Ectodermal cell (in vitro differentiated cells): ENCODE measurements around the gene ANO1.

Experiments used
- H3K27ac ChIP-seq: 2 replicates; pipeline ENCODE4 v1.7.0; 2013; ENCODE audit warnings: mild to moderate bottlenecking, low read depth, low read length; ENCODE audit not compliant: insufficient read depth, poor library complexity, severe bottlenecking
- H3K27me3 ChIP-seq: 2 replicates; pipeline ENCODE4 v1.7.0; 2013; ENCODE audit warnings: mild to moderate bottlenecking, low read length; ENCODE audit not compliant: insufficient read depth, control insufficient read depth, poor library complexity, severe bottlenecking
- H3K36me3 ChIP-seq: one replicate; pipeline ENCODE4 v1.7.0; 2013; ENCODE audit warnings: low read length; ENCODE audit not compliant: control insufficient read depth, insufficient read depth
- H3K4me1 ChIP-seq: one replicate; pipeline ENCODE4 v1.7.0; 2013; ENCODE audit warnings: low read length; ENCODE audit not compliant: control insufficient read depth, insufficient read depth
- H3K4me3 ChIP-seq: 2 replicates; pipeline ENCODE4 v1.7.0; 2013; ENCODE audit warnings: low read depth, low read length, control low read depth; ENCODE audit not compliant: insufficient read depth
- H3K9me3 ChIP-seq: 2 replicates; pipeline ENCODE4 v1.7.0; 2013; ENCODE audit warnings: mild to moderate bottlenecking, low read length, moderate library complexity; ENCODE audit not compliant: control insufficient read depth
- WGBS, 2 experiments: methylation state at CpG; one replicate each; pipeline ENCODE4 v1.1.7; 2013; ENCODE audit warnings: missing lambda C conversion rate in 2 of 2; 5-methylcytosine and 5-hydroxymethylcytosine counted together

ANO1 gene

DNA sequence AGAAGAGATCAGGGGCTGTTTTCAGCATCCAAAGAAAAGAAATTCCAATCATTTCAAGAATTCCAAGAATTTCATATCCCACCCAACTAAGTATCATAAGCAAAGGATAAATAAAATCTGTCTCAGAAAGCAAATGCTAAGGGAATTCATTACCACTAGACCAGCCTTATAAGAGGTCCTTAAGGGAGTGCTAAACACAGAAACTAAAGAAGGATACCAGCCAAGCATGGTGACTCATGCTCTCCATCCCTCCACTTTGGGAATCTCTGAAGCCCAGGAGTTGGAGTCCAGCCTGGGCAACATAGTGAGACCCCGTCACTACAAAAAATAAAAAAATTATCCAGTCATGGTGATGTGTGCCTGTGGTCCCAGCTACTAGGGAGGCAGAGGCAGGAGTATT lies 142.8 kb downstream of the ANO1 start:
- peaks cover 5% of the 10 kb centered on the region for H3K4me1 ChIP-seq
- H3K9me3 ChIP-seq: no peaks in the 10 kb centered on the region
- no peaks in the 10 kb centered on the region for H3K36me3 ChIP-seq
- WGBS, 2 experiments: 100% methylated on average over 1 of the region's 1 CpG
- H3K27ac ChIP-seq: no peak overlapping the region
- no peak overlapping the region for H3K4me3 ChIP-seq
- no peaks in the 10 kb centered on the region for H3K27me3 ChIP-seq

DNA sequence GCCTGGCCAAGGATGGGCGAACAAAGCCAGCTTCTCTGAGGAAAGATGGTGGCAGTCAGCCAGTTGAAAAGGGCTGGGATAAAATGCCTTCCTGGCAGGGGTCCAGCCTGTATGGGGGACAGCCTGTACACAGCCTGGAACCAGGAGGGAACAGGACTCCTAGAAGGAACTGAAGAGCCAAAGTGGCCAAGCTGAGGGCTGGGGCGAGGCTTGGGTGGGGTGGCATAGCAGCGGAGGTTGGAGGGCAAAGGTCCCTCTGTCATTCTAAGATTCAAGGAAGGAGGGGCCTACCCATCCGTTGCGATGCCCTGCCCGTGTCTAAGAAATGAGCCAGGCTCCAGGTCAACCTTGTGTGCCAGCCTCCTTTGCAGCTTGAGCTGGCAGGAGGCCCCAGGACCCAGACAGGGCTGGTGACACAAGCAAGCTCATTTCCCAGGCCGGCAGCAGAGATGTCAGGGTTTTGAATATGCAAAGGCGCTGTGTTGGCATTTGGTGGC lies 147.6 kb downstream of the ANO1 start:
- Histone ChIP-seq H3K4me1 (peaks cover 11% of the 10 kb centered on the region), H3K9me3 (no peaks in the 10 kb centered on the region), H3K27me3 (no peaks in the 10 kb centered on the region), H3K36me3 (no peaks in the 10 kb centered on the region), H3K4me3 (no peak overlapping the region), H3K27ac (no peak overlapping the region)
- 87 to 89% methylated on average over 8 of the region's 8 CpGs for WGBS, 2 experiments

- no peak overlapping the region for H3K4me3 ChIP-seq
- peaks cover 11% of the 10 kb centered on the region for H3K4me1 ChIP-seq
- 57 to 69% methylated on average over 3 of the region's 3 CpGs for WGBS, 2 experiments
- no peak overlapping the region for H3K27ac ChIP-seq
- no peaks in the 10 kb centered on the region for H3K36me3 ChIP-seq
- H3K27me3 ChIP-seq: no peaks in the 10 kb centered on the region
- no peaks in the 10 kb centered on the region for H3K9me3 ChIP-seq
These were observed 148.1 kb downstream of the ANO1 start for GRCh38 chr11:70226183-70226582.

- H3K36me3 ChIP-seq: no peaks in the 10 kb centered on the region
- H3K4me3 ChIP-seq: no peak overlapping the region
- H3K27me3 ChIP-seq: no peaks in the 10 kb centered on the region
- no peaks in the 10 kb centered on the region for H3K9me3 ChIP-seq
- peaks cover 11% of the 10 kb centered on the region for H3K4me1 ChIP-seq
- WGBS, 2 experiments: 71 to 73% methylated on average over 9 of the region's 9 CpGs
- H3K27ac ChIP-seq: no peak overlapping the region
These were observed 148.8 kb downstream of the ANO1 start for GRCh38 chr11:70226967-70227366.

- WGBS, 2 experiments: 90 to 93% methylated on average over 10 of the region's 10 CpGs
- no peaks in the 10 kb centered on the region for H3K36me3 ChIP-seq
- no peak overlapping the region for H3K4me3 ChIP-seq
These were observed 151.6 kb downstream of the ANO1 start for GRCh38 chr11:70229737-70230136.

DNA sequence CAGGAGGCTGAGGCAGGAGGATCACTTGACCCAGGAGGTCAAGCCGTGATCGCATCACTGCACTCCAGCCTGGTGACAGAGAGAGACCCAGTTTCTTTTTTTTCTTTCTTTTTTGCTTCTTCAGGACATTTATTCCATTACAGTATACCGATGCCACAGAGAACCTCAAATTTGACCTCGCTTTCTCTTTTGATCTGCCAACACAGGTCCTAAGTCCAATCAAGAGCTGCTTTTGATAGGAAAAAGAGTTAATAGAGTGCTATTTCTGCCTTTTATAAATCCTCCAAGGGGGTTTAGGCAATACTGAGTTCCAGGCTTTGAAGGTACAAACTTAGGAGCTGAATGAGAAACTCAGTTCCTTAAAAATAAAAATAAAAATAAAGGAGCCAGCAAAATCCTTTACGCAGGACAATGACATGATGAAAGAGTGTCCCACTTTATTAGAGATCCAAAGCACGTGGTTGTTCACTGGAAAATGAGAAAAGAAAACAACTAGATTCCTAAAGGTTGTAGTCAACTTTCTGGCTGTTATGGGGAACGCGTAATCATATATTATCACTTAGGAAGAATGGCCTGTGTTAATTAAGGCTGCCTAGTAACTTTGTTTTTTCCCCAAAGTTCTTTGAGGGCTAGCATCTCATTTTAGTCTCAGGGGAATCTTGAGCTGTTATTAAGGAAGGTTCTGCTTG lies 152.2 kb downstream of the ANO1 start:
- H3K27ac ChIP-seq: no peak overlapping the region
- H3K27me3 ChIP-seq: no peaks in the 10 kb centered on the region
- H3K36me3 ChIP-seq: no peaks in the 10 kb centered on the region
- no peaks in the 10 kb centered on the region for H3K9me3 ChIP-seq
- peaks cover 11% of the 10 kb centered on the region for H3K4me1 ChIP-seq
- no peak overlapping the region for H3K4me3 ChIP-seq
- WGBS, 2 experiments: 95 to 98% methylated on average over 6 to 8 of the region's 8 CpGs

More at GRCh38 chr11:70229737-70230136, 151.6 kb downstream of the ANO1 start:
- no peaks in the 10 kb centered on the region for H3K27me3 ChIP-seq
- H3K27ac ChIP-seq: no peak overlapping the region
- no peaks in the 10 kb centered on the region for H3K9me3 ChIP-seq
- peaks cover 11% of the 10 kb centered on the region for H3K4me1 ChIP-seq

DNA sequence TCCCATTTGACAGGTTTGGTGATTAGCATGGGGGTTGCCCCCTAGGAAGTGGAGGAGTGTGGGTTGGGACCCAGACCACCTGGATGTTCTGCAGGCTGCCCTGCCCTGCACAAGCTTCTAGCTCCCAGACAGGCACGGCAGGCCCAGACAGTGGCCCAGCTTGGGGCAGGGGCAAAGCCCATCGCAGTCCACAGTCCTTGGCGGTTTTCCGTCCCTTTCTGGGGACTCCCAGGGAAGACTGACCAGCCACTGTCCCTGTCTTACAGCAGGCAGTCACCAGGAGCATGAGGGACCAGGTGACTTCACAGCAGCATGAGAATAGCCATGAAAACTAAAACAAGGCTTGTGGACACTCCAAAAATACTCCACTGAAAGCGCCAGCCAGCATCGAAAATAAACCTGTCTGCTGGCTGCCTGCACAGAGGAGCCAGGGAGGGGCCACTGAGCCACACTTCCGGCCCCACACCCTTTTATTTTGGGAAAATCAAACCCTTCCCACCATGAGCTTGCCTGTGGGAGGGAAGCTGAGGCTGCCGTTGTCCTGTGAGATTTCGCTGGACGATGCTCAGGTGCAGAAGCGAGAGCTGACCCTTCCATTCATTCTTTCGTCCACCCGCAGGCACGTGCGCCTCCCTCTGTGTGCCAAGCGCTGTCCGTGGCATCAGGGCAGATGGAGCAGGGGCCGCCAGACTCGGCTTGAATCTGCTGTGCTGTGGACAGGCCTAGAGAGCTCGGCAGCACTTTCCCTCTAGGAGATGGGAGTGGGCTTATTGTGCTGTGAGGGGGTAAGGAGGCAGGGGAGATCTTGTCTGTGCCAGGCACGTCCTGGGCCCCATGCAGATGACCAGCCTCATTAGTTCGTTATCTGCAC lies 153.0 kb downstream of the ANO1 start:
- Histone ChIP-seq H3K4me1 (peaks cover 8% of the 10 kb centered on the region), H3K27ac (no peak overlapping the region), H3K36me3 (no peaks in the 10 kb centered on the region), H3K9me3 (no peaks in the 10 kb centered on the region), H3K27me3 (no peaks in the 10 kb centered on the region), H3K4me3 (no peak overlapping the region)
- 92 to 93% methylated on average over 22 of the region's 22 CpGs for WGBS, 2 experiments

DNA sequence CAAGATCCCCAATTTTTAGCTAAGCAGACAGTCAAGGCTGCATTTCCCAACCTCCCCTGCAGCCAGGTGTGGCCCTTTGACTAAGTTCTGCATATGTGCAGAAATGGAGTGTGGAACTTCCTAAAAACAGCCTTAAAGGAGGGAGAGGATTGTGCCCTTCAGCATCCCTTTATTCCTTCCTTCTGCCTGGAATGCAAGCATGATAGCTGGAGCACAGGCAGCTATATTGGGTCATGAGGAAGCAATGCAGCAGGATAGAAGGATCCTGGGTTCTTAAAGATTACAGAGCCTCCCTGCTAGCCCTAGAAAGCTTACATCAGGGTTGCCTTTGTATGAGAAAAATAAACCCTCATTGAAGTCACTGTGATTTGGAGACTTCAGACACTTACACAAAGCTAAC lies 154.9 kb downstream of the ANO1 start:
- H3K27me3 ChIP-seq: no peaks in the 10 kb centered on the region

DNA sequence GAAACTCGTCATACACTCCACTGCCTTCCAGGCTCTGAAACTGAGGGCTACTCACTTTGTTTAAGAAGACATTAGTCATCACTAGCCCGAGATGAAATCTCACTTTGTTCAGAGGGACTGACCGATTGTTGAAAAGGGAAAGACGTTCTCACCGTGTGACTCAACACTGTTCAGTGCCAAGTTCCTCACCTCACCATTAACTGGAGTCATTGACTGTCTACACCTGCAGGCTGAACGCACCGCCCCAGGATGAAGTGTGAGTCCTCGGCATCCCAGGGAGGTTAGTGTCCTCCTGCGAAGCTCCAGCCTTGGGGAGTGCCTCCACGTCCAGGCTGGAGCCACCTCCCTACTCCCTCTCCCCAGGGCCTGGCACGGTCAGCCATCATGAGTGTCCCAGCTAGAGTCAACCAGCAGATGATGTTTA lies 155.4 kb downstream of the ANO1 start:
- H3K27me3 ChIP-seq: no peaks in the 10 kb centered on the region
- WGBS, 2 experiments: 87 to 92% methylated on average over 11 of the region's 11 CpGs
- no peaks in the 10 kb centered on the region for H3K9me3 ChIP-seq
- H3K4me1 ChIP-seq: no peaks in the 10 kb centered on the region
- no peak overlapping the region for H3K27ac ChIP-seq
- H3K36me3 ChIP-seq: no peaks in the 10 kb centered on the region
- H3K4me3 ChIP-seq: no peak overlapping the region

More for the DNA sequence above, 154.9 kb downstream of the ANO1 start:
- no peaks in the 10 kb centered on the region for H3K9me3 ChIP-seq
- H3K36me3 ChIP-seq: no peaks in the 10 kb centered on the region
- no peaks in the 10 kb centered on the region for H3K4me1 ChIP-seq
- H3K4me3 ChIP-seq: no peak overlapping the region
- H3K27ac ChIP-seq: no peak overlapping the region

GRCh38 chr11:70233962-70234361 lies 155.8 kb downstream of the ANO1 start:
- Histone ChIP-seq H3K36me3 (no peaks in the 10 kb centered on the region), H3K27ac (no peak overlapping the region), H3K9me3 (no peaks in the 10 kb centered on the region), H3K4me3 (no peak overlapping the region), H3K4me1 (no peaks in the 10 kb centered on the region), H3K27me3 (no peaks in the 10 kb centered on the region)
- WGBS, 2 experiments: 93 to 94% methylated on average over 9 of the region's 9 CpGs
